Renal cortical epithelial cell (primary cell): Measurements from ENCODE around the gene ZCCHC8. TPM values are rescaled to one million over a fixed set of nuclear protein-coding genes. Genes with fewer than 3 reads are reported as not detected.
A peak's percentile ranks its signal among the peaks of the same experiment; 100 is the strongest.

Experiments used
- DNase-seq: peaks from one replicate; pipeline ENCODE4 v3.0.0-alpha.2; 2011; ENCODE audit warnings: low read depth
- total RNA-seq: library from RNA; depleted of rRNA; stranded (reverse); fragments of >200 nt; gene quantifications from 2 replicates; pipeline ENCODE4 v1.2.3, GENCODE V29; 2014

The ZCCHC8 gene
- total RNA-seq, 1 donor from 2014 or later, result 27.2 TPM

DNA sequence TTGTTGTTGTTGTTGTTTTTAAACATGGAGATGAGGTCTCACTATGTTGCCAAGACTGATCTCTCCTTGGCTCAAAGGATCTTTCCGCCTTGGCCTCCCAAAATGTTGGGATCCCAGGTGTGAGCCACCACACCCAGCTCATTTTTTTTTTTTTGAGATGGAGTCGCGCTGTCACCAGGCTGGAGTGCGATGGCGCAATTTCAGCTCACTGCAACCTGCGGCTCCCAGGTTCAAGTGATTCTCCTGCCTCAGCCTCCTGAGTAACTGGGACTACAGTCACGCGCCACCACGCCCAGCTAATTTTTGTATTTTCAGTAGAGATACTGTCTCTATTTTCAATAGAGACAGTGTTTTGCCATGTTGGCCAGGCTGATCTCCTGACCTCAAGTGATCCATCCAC, 73.3 kb downstream of the ZCCHC8 start:
- DNase-seq, result no peak

DNA sequence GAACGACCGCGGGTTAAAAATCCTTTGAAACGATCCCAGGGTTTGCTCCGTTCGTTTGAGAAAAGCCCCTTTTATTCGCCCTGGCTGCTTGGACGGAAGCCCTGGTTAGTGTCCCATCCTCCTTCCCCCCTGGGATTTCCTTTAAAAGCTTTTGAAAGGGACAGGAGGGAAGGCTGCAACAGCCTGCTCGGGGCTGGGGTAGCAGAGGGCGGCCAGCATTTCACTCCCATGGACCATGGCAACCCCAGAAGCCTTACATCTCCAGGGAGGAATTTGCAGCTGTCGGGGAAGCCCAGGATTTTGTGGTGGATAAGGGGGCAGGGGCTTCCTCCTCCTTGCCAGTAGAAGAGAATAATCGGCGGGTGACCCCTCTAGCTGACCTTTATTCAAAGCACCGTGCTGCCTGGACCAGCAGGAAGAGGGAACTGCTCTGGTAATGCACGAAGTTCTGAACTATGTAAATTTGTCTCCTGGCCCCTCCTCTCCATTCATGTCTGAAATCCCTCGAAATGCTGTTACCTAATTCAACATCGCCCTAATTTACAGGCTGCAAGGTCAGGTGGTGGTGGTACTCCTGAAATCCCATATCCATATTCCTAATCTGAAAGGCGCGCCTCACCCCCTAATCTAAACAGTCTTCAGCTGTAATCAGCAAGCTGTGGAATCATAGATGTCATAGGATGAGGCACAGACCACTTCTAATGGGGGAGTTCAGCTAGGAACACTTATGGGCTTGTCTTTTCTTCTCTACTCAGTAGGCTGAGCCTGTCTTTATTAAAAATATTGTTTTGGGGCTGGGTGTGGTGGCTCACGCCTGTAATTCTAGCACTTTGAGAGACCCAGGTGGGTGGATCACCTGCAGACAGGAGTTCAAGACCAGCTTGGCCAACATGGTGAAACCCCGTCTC, 77.2 kb downstream of the ZCCHC8 start:
- peak; percentile 33 for DNase-seq

DNA sequence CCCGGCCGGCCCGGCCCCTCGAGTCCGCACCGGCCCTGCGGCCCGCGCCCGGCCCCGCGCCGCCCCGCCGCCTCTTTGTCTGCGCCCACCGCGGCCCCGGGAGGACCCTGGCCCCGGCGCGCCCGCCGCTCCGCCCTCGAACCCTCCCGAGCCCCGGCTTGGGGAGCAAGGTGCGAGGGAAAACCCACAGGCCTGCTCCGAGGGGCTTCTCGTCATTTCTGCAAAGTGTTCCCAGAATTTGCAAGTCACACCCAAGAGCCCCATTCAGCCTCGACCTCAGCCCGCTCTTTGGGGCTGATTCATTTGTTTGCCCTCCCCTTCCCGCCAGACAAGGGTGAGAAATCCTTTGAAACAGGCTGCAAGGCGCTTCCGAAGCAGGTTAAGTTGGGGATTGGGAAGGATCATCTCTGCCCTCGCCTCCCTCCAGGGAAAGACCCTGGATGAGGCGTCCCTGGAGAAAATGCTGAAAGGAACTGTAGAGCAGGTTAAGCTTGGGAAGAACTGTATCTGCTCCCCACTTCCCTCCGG, 77.9 kb downstream of the ZCCHC8 start:
- DNase-seq, result peak; percentile 49

GRCh38 chr12:122421821-122422729, 78.7 kb downstream of the ZCCHC8 start, which contains the start of gene CLIP1:
TSS of gene CLIP1 (minus strand) at chr12:122422669. CDS start at chr12:122380452, 42,217 bp downstream.
- peak; percentile 31 for DNase-seq

Other genes with a start within 250 kb of the ZCCHC8 start
- gene VPS33A, start 234.4 kb downstream of the ZCCHC8 start, total RNA-seq, result 20.1 and 32.0 TPM in 2 replicates
- gene CLIP1, start 78.3 kb downstream of the ZCCHC8 start, total RNA-seq, result 38.6 and 76.7 TPM in 2 replicates
- 30.4 and 66.5 TPM in 2 replicates for gene RSRC2, start 26.0 kb upstream of the ZCCHC8 start, total RNA-seq
- gene KNTC1, start 26.3 kb upstream of the ZCCHC8 start, total RNA-seq, result 11.8 and 26.2 TPM in 2 replicates
- under 0.01 TPM in 1 of 2 replicates, not detected in the other for gene HCAR2, start 202.4 kb upstream of the ZCCHC8 start, total RNA-seq
- gene HCAR3, start 215.9 kb upstream of the ZCCHC8 start, total RNA-seq, result not detected in 2 replicates
- 0.60 and 0.87 TPM in 2 replicates for gene HCAR1, start 229.9 kb upstream of the ZCCHC8 start, total RNA-seq